Measurements from ENCODE around the gene NTM.

- TF ChIP-seq, protein P1, sequence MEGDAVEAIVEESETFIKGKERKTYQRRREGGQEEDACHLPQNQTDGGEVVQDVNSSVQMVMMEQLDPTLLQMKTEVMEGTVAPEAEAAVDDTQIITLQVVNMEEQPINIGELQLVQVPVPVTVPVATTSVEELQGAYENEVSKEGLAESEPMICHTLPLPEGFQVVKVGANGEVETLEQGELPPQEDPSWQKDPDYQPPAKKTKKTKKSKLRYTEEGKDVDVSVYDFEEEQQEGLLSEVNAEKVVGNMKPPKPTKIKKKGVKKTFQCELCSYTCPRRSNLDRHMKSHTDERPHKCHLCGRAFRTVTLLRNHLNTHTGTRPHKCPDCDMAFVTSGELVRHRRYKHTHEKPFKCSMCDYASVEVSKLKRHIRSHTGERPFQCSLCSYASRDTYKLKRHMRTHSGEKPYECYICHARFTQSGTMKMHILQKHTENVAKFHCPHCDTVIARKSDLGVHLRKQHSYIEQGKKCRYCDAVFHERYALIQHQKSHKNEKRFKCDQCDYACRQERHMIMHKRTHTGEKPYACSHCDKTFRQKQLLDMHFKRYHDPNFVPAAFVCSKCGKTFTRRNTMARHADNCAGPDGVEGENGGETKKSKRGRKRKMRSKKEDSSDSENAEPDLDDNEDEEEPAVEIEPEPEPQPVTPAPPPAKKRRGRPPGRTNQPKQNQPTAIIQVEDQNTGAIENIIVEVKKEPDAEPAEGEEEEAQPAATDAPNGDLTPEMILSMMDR (conservative IDR thresholded peaks at IDR 0.05; ENCODE audit: low read length): no peak
- TF ChIP-seq EZH2phosphoT487 (IDR thresholded peaks at IDR 0.05; ENCODE audit: borderline replicate concordance): no peak
Observed at GRCh38 chr11:131880316-131880715, 509.9 kb downstream of the NTM start.

All from Loucy (cell line).